Muscle layer of colon (tissue), 2 donors: ENCODE results near the gene ABHD8.

Experiments used
- H3K27ac ChIP-seq: one replicate; pipeline ENCODE4 v1.7.0; 2013; ENCODE audit warnings: low read depth, mild to moderate bottlenecking, low read length, moderate library complexity
- H3K27me3 ChIP-seq, 2 donors: one replicate each; pipeline ENCODE4 v1.7.0; 2013; ENCODE audit warnings: low read length in 2 of 2, mild to moderate bottlenecking in 2 of 2; ENCODE audit not compliant: insufficient read depth in 2 of 2, control insufficient read depth in 1 of 2
- H3K36me3 ChIP-seq: one replicate; pipeline ENCODE4 v1.7.0; 2013; ENCODE audit warnings: mild to moderate bottlenecking, low read length; ENCODE audit not compliant: insufficient read depth
- H3K4me1 ChIP-seq: one replicate; pipeline ENCODE4 v1.7.0; 2013; ENCODE audit warnings: mild to moderate bottlenecking, low read length; ENCODE audit not compliant: insufficient read depth
- H3K4me3 ChIP-seq, 2 donors: one replicate each; pipeline ENCODE4 v1.7.0; 2013; ENCODE audit warnings: low read length in 2 of 2, low read depth in 1 of 2, mild to moderate bottlenecking in 1 of 2, moderate library complexity in 1 of 2
- H3K9ac ChIP-seq: one replicate; pipeline ENCODE4 v1.7.0; 2013; ENCODE audit warnings: low read length
- H3K9me3 ChIP-seq: one replicate; pipeline ENCODE4 v1.7.0; 2013; ENCODE audit warnings: mild to moderate bottlenecking, low read length
- donor health status: abdominal sarcoma.
- donor health status: Adenocarcinoma of cecum.

ABHD8 gene, protein sequence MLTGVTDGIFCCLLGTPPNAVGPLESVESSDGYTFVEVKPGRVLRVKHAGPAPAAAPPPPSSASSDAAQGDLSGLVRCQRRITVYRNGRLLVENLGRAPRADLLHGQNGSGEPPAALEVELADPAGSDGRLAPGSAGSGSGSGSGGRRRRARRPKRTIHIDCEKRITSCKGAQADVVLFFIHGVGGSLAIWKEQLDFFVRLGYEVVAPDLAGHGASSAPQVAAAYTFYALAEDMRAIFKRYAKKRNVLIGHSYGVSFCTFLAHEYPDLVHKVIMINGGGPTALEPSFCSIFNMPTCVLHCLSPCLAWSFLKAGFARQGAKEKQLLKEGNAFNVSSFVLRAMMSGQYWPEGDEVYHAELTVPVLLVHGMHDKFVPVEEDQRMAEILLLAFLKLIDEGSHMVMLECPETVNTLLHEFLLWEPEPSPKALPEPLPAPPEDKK

DNA sequence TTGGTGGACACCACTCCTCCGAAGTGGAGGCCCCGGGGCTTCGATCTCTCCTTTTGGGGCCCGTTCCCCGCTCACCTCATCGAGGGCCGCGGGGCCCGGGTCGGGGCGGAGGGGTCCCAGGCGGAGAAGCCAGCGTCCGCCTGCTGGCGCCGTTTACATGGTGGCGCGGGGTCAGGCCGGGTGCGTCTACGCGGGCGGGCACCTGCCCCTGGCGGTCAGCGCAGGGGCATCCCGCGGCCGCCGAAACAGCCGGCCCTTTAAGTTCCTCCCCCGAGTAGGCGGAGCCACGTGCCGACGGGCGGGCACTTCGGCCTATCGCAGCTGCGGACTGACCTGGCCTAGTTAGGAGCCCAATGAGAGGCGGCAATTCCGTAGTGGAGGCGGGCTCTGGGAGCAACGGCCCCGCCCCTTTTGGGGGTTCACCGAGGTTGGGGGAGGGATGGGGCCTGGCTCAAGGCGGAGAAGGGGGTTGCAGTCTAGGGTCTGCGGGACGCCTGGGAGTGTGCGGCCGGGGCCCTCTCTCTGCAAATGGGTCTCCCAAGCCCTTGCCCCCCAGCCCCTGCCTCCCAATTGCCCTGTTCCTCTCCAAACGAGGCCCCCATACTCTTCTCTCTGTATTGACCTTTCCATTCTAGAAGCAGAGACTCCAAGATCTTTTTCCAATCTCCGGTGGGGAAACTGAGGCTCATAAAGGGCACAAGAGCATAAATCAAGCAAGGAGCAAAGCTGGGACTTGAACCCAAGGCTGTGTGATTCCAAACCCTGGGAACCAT, at the start of gene ABHD8:
Gene ABHD8 (minus strand): TSS at position 259 of the 773 bp plus-strand sequence. CDS start 1,809 bp downstream, outside the sequence.
- Histone ChIP-seq H3K9me3 (no peaks in the 10 kb centered on the region), H3K27me3 (no peaks in the 10 kb centered on the region), H3K27ac (peak within 1 kb of the TSS; percentile 93), H3K4me1 (peaks cover 39% of the 10 kb centered on the region), H3K36me3 (peaks cover 6% of the 10 kb centered on the region), H3K9ac (peak within 1 kb of the TSS; percentile 65), H3K4me3 (peak within 1 kb of the TSS; percentile 70 to 96)

DNA sequence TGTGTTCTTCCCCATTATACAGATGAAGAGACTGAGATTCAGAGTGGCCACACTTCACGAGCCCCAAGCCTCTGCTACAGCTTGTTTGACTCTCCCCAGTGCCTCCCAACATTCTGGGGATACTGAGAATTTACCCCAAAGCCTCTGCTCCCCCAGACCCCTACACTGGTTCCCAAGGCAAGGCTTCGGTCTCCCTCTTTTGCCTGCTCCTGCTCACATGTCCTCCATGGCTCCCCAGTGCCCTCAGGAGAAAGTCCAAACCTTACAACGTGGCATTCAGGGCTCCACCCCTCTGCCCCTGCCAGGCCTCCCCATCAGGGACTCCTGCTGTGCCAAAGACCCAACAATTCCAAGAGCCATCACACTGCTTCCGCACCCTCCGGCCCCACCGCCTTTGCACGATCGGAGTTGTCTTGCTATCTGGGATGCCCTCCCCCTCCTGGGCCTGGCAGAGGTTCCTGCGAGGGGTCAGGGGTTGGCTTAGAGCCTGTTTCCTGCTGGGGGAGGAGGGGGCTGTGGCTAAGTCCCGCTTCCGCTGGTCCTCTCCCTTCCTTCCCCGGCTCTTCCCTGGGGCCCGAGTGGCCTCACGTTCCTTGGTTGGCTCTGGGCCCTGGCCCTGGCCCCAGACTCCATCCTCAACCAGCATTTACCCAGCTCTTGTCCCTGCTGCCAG, 49.5 kb upstream of the ABHD8 start:
- Histone ChIP-seq H3K36me3 (no peaks in the 10 kb centered on the region), H3K27me3 (peaks cover 5 to 11% of the 10 kb centered on the region in 2 donors), H3K9ac (no peak overlapping the region), H3K9me3 (no peaks in the 10 kb centered on the region), H3K27ac (no peak overlapping the region), H3K4me1 (no peaks in the 10 kb centered on the region), H3K4me3 (no peak overlapping the region)

DNA sequence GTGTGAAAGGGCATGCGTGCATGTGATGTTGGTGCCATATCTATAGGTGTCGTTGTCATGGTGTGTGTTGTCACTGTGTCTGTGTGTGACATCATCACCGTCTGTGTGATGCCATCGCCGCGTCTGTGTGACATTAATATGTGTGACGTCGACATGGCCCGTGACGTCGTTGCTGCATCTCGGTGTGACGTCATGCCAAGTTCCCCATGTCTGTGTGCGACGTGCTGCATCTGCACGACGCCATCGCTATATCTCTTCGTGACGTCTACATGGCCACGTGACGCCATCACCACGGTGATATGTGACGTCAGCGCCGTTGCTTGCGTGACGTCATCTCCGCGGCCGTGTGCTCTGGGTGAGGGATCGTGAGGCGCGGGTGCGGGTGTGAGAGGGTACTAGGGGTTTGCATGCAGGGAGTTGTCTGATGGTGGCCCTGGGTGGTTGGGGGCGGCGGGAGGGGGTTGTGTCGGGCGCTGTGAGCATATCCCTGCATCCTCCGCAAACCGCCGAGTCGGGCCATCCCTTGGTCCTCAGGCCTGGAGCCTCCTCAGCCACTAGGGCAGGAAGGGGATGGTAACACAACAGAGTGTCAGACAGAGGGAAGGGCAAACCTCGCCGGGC, 48.7 kb upstream of the ABHD8 start:
- H3K9ac ChIP-seq = no peak overlapping the region
- H3K27me3 ChIP-seq = peaks cover 5 to 11% of the 10 kb centered on the region in 2 donors
- H3K36me3 ChIP-seq = no peaks in the 10 kb centered on the region
- no peak overlapping the region for H3K4me3 ChIP-seq
- no peaks in the 10 kb centered on the region for H3K4me1 ChIP-seq
- H3K27ac ChIP-seq = no peak overlapping the region
- no peaks in the 10 kb centered on the region for H3K9me3 ChIP-seq

DNA sequence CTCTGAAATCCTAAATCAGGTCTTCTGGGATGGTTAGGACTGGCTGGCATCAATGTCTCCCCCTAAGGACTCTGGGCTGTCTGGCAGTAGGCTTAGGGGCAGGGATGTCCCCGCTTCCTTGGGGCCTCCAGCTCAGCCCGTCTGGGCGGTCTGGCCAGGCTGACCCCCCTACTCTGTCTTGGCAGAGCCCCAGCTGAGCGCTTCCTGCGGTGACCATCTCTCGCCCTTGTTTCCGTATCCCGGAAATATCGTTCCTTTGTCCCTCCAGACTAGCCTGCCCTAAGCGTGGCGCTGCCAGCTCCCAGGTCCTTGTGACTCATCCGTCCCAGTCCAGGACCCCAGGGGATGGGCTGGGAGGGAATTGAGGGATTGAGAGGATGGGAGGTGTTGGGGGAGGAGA, 45.5 kb upstream of the ABHD8 start:
- Histone ChIP-seq H3K9me3 (no peaks in the 10 kb centered on the region), H3K27me3 (peaks cover 5 to 11% of the 10 kb centered on the region in 2 donors), H3K9ac (no peak overlapping the region), H3K27ac (no peak overlapping the region), H3K4me1 (no peaks in the 10 kb centered on the region), H3K36me3 (no peaks in the 10 kb centered on the region), H3K4me3 (no peak overlapping the region)

DNA sequence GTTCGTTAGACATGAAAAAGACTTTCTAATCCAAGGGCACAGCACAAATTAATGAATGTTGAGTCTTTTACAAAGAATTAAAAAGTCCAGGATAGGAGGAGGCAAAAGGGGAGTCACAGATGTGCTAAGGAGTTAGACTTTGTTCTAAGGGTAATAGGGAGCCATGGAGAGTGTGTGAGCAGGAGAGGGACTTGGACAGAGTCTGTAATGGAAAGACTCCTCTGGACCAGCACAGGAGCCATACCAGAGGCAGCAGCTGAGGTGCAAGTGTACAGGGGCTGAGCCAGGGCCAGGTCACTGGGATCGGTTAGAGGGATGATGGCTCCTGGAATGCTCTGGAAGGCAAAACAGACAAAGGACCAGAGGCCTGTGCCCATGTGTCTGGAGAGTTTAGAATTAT, 44.7 kb upstream of the ABHD8 start:
- no peak overlapping the region for H3K9ac ChIP-seq
- H3K36me3 ChIP-seq = no peaks in the 10 kb centered on the region
- H3K9me3 ChIP-seq = no peaks in the 10 kb centered on the region
- H3K27me3 ChIP-seq = peaks cover 5 to 11% of the 10 kb centered on the region in 2 donors
- no peak overlapping the region for H3K27ac ChIP-seq
- H3K4me1 ChIP-seq = no peaks in the 10 kb centered on the region
- H3K4me3 ChIP-seq = no peak overlapping the region

DNA sequence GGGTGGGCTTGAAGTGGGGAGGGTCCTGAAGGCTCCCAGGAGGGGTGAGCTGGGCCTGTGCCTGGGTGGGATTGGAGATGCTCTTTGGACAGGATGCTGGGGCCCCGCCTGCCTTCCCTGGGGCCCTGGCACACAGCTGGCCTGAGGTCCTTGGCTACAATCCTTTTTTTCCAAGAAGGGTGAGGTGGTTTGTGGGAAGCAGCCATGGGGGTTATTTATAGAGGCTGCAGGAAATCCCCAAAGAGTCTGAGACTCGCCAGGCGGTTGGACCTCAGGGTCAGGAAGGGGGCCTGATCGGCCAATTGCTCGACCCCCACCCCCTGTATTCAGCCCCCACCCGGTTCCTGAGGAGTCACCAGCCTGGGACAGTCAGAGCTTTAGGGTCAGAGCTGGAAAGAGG, 44.1 kb upstream of the ABHD8 start:
- Histone ChIP-seq H3K36me3 (no peaks in the 10 kb centered on the region), H3K27ac (no peak overlapping the region), H3K4me1 (no peaks in the 10 kb centered on the region), H3K4me3 (no peak overlapping the region), H3K9me3 (no peaks in the 10 kb centered on the region), H3K27me3 (peaks cover 5 to 11% of the 10 kb centered on the region in 2 donors), H3K9ac (no peak overlapping the region)

DNA sequence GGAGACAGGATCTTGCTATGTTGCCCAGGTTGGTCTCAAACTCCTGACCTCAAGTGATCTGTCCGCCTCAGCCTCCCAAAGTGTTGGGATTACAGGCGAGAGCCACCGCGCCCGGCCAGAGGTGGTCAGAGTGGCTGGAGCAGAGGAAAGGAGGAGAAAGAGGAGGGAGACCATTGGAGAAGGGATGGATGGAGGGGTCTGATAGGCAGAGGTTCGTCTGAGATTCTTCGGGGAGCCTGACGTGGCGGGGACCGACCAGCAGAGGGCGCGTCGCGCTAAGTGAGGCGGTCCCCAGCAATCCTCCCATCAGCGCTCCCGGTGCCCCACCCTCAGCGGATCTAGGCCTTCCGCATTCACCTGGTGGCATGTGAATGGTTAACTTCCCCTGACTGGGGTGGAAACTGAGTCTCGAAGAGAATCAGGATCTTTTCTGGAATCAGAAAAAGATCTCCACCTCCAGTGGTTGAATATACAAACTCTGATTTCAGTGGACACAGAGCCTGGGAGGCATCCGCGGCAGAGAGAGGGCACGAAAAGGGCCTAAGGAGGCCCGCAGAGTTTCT, 43.0 kb upstream of the ABHD8 start:
- H3K9ac ChIP-seq = no peak overlapping the region

DNA sequence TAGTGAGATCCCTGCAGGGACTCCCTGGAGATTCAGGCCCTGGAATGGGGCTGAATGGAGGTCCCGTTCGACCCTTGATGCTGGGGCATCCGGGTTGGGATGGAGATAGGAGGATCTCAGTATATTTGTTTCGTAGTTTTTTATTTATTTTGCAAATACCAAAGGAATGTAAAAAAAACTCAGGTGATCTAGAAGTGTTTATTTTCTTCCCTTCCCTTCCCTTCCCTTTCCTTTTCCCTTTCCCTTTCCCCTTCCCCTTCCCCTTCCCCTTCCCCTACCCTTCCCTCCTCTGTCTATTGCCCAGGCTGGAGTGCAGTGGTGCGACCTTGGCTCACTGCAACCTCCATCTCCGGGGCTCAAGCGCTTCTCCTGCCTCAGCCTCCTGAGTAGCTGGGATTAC, 38.6 kb upstream of the ABHD8 start:
- H3K4me3 ChIP-seq = no peak overlapping the region
- H3K9ac ChIP-seq = no peak overlapping the region
- H3K36me3 ChIP-seq = no peaks in the 10 kb centered on the region
- peaks cover 8% of the 10 kb centered on the region for H3K4me1 ChIP-seq
- H3K9me3 ChIP-seq = no peaks in the 10 kb centered on the region
- H3K27ac ChIP-seq = no peak overlapping the region
- no peaks in the 10 kb centered on the region for H3K27me3 ChIP-seq

More for the DNA sequence above, 43.0 kb upstream of the ABHD8 start:
- Histone ChIP-seq H3K27ac (no peak overlapping the region), H3K36me3 (no peaks in the 10 kb centered on the region), H3K4me3 (no peak overlapping the region), H3K4me1 (no peaks in the 10 kb centered on the region), H3K9me3 (no peaks in the 10 kb centered on the region), H3K27me3 (peaks cover 5 to 10% of the 10 kb centered on the region in 2 donors)

DNA sequence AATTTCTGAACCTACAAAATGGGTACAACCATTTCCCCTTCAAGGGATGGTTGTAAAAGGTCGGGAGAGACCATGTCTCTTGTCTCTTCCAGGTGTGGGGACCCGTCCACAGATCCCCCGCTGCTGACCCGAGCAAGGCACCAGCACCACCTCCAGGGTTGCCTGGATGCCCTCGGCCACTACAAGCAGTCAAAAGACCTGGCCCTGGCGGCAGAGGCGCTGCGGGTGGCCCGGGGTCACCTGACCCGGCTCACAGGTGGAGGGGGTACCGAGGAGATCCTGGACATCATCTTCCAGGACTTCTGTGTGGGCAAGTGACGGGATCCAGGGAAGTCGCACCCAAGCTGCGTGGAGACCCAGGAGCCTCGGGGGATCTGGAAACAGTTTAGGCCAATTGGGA, 38.2 kb upstream of the ABHD8 start:
- Histone ChIP-seq H3K4me3 (no peak overlapping the region), H3K9me3 (no peaks in the 10 kb centered on the region), H3K9ac (no peak overlapping the region), H3K27ac (no peak overlapping the region), H3K36me3 (no peaks in the 10 kb centered on the region), H3K4me1 (peaks cover 8% of the 10 kb centered on the region), H3K27me3 (no peaks in the 10 kb centered on the region)

DNA sequence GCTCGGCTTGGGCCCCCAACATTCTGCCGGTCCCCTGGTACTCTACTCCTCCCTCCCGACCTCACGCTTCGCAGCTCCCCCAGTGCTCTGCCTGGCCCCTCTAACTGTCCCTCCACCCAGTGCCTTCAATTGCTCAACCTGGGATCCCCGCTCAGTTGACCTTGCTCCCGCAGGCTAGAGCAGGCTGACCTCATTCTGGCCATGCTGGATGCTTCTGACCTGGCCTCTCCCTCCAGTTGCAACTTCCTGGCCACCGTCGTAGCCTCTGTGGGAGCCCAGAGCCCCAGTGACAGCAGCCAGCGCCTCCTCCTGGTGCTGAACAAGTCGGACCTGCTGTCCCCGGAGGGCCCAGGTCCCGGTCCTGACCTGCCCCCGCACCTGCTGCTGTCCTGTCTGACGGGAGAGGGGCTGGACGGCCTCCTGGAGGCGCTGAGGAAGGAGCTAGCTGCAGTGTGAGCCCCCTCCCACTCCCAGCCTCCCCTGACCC, 37.7 kb upstream of the ABHD8 start:
- no peak overlapping the region for H3K4me3 ChIP-seq
- H3K4me1 ChIP-seq = peaks cover 8% of the 10 kb centered on the region
- H3K27ac ChIP-seq = no peak overlapping the region

More for the DNA sequence above, 37.7 kb upstream of the ABHD8 start:
- H3K27me3 ChIP-seq = no peaks in the 10 kb centered on the region
- no peaks in the 10 kb centered on the region for H3K9me3 ChIP-seq
- no peak overlapping the region for H3K9ac ChIP-seq
- no peaks in the 10 kb centered on the region for H3K36me3 ChIP-seq
